Measurements from ENCODE around the gene GMPR2. TPM values are rescaled to one million over a fixed set of nuclear protein-coding genes. Genes with fewer than 3 reads are reported as not detected.

Gene GMPR2
- polyA plus RNA-seq, 3 donors: 84.4 to 84.7 (median 84.5) TPM

DNA sequence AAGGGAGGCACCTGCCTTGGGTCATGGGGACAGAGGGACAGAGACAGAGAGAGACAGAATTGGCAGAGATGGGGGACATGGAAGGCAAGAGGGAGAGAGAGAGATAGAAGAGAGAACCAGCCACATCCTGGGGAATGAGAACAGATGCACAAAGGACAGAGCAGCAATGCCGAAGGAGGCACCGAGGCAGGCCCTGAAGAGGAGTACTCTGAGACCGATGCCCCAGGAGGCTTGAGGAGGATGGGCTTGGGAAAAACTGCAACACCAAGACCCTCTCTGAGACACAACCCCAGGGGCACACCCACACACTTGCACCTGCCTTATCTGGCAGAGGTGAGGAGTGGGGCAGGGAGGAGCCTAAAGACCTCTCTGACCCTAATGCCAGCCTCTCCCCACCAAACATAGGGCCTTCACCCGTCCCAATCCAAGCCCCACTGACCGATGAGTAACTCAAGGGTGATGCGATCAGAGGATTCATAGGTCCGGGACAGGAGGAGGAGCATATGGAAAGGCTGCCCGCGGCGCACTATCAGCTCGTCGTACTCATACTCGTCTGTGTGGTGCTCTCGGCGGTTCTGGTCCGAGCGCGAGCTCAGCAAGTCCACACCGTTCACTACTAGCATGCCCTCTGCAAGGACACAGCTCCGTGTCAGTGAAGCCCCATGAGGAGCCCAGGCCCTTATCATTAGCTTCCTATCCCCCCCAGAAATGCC lies 28.7 kb downstream of the GMPR2 start:
- Mint-ChIP-seq H3K27me3 (ENCODE audit: low read depth in 3 of 3) (peaks cover 0 to 2% (median 1%) of the 10 kb centered on the region in 3 donors), H3K27ac (peak overlapping the region in 4 of 7 donors; percentile 4 to 73 (median 44))
- 95% methylated on average over 14 of the region's 20 CpGs for WGBS (ENCODE audit: insufficient coverage)

GRCh38 chr14:24261969-24262327 lies 29.2 kb downstream of the GMPR2 start:
- intact Hi-C loops (cut with micrococcal nuclease): no loop called here

More for the DNA sequence above, 28.7 kb downstream of the GMPR2 start:
- H3K36me3 ChIP-seq (replicated peaks in 1 of 2; ENCODE audit: control insufficient read depth in 1 of 2, insufficient read depth in 2 of 2, low read length in 2 of 2): peaks cover 44 to 80% of the 10 kb centered on the region in 2 donors
- no peaks in the 10 kb centered on the region for H4K20me1 ChIP-seq (ENCODE audit: insufficient read depth, low read length)
- Mint-ChIP-seq H3K36me3 (peaks cover 67 to 84% of the 10 kb centered on the region in 2 donors), H3K4me1 (no peaks in the 10 kb centered on the region), H3K4me3 (no peak overlapping the region), H3K9me3 (no peaks in the 10 kb centered on the region)
- no peak overlapping the region for H2AFZ ChIP-seq (ENCODE audit: insufficient read depth, low read depth, low read length, poor library complexity, severe bottlenecking)
- no peaks in the 10 kb centered on the region for H3K79me2 ChIP-seq (ENCODE audit: insufficient read depth, low read length)
- DNase-seq: no peak
- H3K4me1 ChIP-seq (ENCODE audit: control insufficient read depth in 1 of 2, insufficient read depth in 2 of 2, low read length in 2 of 2): no peaks in the 10 kb centered on the region
- H3K27me3 ChIP-seq (ENCODE audit: control insufficient read depth in 2 of 2, insufficient read depth in 2 of 2, low read length in 2 of 2): no peaks in the 10 kb centered on the region
- H3K4me2 ChIP-seq (replicated peaks; ENCODE audit: extremely low read depth, low read length, poor library complexity, severe bottlenecking): no peak overlapping the region
- no peaks in the 10 kb centered on the region for H3K9me3 ChIP-seq (replicated peaks in 1 of 2; ENCODE audit: control insufficient read depth in 1 of 2, insufficient read depth in 1 of 2, low read length in 2 of 2)
- H3K9ac ChIP-seq (ENCODE audit: insufficient read depth, low read length, poor library complexity, severe bottlenecking): no peak overlapping the region
- TF ChIP-seq, protein P1, sequence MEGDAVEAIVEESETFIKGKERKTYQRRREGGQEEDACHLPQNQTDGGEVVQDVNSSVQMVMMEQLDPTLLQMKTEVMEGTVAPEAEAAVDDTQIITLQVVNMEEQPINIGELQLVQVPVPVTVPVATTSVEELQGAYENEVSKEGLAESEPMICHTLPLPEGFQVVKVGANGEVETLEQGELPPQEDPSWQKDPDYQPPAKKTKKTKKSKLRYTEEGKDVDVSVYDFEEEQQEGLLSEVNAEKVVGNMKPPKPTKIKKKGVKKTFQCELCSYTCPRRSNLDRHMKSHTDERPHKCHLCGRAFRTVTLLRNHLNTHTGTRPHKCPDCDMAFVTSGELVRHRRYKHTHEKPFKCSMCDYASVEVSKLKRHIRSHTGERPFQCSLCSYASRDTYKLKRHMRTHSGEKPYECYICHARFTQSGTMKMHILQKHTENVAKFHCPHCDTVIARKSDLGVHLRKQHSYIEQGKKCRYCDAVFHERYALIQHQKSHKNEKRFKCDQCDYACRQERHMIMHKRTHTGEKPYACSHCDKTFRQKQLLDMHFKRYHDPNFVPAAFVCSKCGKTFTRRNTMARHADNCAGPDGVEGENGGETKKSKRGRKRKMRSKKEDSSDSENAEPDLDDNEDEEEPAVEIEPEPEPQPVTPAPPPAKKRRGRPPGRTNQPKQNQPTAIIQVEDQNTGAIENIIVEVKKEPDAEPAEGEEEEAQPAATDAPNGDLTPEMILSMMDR (IDR thresholded peaks at IDR 0.05): no peak
- no peak overlapping the region for H3K4me3 ChIP-seq (replicated peaks in 1 of 3; ENCODE audit: low read depth in 2 of 3, low read length in 3 of 3)
- H3K27ac ChIP-seq (ENCODE audit: low read depth in 1 of 2, low read length in 2 of 2): no peak overlapping the region
- intact Hi-C loops (cut with micrococcal nuclease): no loop called here

More at GRCh38 chr14:24261969-24262327, 29.2 kb downstream of the GMPR2 start:
- Mint-ChIP-seq H3K9me3 (no peaks in the 10 kb centered on the region), H3K4me1 (peaks cover under 1% of the 10 kb centered on the region), H3K4me3 (no peak overlapping the region), H3K36me3 (peaks cover 67 to 84% of the 10 kb centered on the region in 2 donors), H3K27ac (no peak overlapping the region), H3K27me3 (ENCODE audit: low read depth in 3 of 3) (peaks cover 0 to 3% (median 2%) of the 10 kb centered on the region in 3 donors)
- Histone ChIP-seq H3K36me3 (replicated peaks in 1 of 2; ENCODE audit: control insufficient read depth in 1 of 2, insufficient read depth in 2 of 2, low read length in 2 of 2) (peaks cover 49 to 84% of the 10 kb centered on the region in 2 donors), H2AFZ (ENCODE audit: insufficient read depth, low read depth, low read length, poor library complexity, severe bottlenecking) (no peak overlapping the region), H3K4me1 (ENCODE audit: control insufficient read depth in 1 of 2, insufficient read depth in 2 of 2, low read length in 2 of 2) (no peaks in the 10 kb centered on the region), H3K4me2 (replicated peaks; ENCODE audit: extremely low read depth, low read length, poor library complexity, severe bottlenecking) (no peak overlapping the region), H3K27ac (ENCODE audit: low read depth in 1 of 2, low read length in 2 of 2) (no peak overlapping the region), H3K27me3 (ENCODE audit: control insufficient read depth in 2 of 2, insufficient read depth in 2 of 2, low read length in 2 of 2) (no peaks in the 10 kb centered on the region), H3K9me3 (replicated peaks in 1 of 2; ENCODE audit: control insufficient read depth in 1 of 2, insufficient read depth in 1 of 2, low read length in 2 of 2) (no peaks in the 10 kb centered on the region), H3K9ac (ENCODE audit: insufficient read depth, low read length, poor library complexity, severe bottlenecking) (no peak overlapping the region), H3K4me3 (replicated peaks in 1 of 3; ENCODE audit: low read depth in 2 of 3, low read length in 3 of 3) (no peak overlapping the region), H4K20me1 (ENCODE audit: insufficient read depth, low read length) (no peaks in the 10 kb centered on the region), H3K79me2 (ENCODE audit: insufficient read depth, low read length) (no peaks in the 10 kb centered on the region)
- TF ChIP-seq, protein P1 (IDR thresholded peaks at IDR 0.05): no peak
- no peak for DNase-seq
- WGBS (ENCODE audit: insufficient coverage): 98% methylated on average over 17 of the region's 19 CpGs

All from CD14-positive monocyte (primary cell).